NCI-H345 (cell line): ENCODE results near the gene PBX3.

ENCODE experiments used
- DNase-seq: peaks from one replicate; lab custom pipeline; 2025; lab: John Stamatoyannopoulos, UW

The PBX3 gene

DNA sequence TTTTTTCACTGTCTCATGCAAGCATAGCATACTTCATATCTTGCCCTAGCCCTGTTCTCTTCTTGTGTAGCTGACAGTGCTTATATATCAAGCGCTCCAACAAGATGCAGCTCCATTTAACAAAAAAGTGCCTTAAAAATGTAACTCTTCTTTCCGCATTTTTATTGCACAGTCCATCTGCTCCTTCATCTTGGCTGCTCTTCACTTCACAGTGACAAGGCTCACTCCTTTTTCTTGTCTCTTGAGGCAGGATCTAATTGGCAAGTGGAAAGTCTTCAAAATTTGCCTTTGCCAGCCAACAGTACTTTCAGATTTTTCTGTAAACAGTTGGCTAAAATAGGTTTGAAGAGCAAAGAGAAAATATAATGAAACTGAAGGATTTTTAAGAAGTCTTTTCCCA lies 161.8 kb downstream of the PBX3 start:
- DNase-seq = no peak

GRCh38 chr9:125909459-125909858 lies 162.3 kb downstream of the PBX3 start:
- no peak for DNase-seq

DNA sequence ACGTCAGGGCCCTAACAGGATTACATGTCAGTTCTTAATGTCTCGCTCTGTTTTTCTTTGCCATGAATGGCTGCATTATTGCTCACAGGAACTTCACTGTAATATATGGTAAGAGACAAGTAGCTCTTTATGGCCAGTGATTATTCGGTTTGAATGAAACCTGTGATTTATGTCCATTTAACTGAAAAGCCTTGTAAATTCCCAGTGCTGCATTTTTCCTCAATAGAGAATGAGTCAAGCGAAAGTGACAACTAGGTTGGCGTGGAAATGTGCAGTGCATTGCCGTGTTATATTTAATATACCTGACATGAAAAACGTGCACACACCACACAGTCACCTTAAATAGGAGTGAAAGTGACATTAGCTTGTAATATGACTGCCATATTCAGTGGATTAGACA lies 163.1 kb downstream of the PBX3 start:
- no peak for DNase-seq

- DNase-seq = no peak
Measured at GRCh38 chr9:125911861-125912644, 164.9 kb downstream of the PBX3 start.

GRCh38 chr9:125912667-125913066 lies 165.5 kb downstream of the PBX3 start:
- DNase-seq = no peak

DNA sequence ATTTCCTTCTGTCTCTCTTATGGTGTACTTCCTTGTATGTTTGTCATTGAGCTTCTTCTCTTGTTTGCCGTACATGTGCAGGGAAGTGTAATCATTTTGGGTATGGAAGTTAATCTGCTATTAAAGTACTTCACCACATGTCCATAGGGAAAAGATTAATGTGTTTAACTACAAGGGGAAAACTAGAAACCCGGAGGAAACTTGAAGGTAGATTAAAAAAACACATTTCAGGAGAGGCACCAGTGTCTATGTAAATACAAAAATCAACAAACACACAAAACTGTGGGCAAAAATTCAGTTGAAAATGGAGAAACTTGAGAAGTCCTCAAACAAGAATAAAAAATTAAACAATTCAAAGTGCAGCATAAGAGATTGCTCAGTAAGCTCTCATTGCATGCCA lies 166.4 kb downstream of the PBX3 start:
- no peak for DNase-seq

- DNase-seq = no peak
Measured at GRCh38 chr9:125914411-125914810, 167.2 kb downstream of the PBX3 start.

- no peak for DNase-seq
Measured at GRCh38 chr9:125915606-125916005, 168.4 kb downstream of the PBX3 start.

DNA sequence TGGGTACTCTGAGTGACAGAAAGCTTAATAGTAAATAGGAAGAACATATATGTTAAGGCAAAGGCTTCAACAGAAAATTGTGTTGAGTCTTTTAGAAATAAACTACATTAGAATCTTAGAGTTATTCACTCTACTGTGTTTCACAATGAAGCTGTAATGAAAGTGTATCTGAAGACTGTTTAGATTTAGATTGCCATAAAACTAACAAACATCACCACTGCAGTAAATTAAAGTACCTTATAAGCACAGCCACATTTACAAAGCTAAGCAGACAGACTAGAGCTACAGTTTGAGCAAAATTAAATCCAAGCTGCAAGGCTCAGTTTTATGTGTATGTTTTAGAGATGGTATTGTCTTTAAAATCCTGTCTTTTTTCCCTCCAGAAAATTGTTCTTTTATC lies 172.4 kb downstream of the PBX3 start:
- no peak for DNase-seq

DNA sequence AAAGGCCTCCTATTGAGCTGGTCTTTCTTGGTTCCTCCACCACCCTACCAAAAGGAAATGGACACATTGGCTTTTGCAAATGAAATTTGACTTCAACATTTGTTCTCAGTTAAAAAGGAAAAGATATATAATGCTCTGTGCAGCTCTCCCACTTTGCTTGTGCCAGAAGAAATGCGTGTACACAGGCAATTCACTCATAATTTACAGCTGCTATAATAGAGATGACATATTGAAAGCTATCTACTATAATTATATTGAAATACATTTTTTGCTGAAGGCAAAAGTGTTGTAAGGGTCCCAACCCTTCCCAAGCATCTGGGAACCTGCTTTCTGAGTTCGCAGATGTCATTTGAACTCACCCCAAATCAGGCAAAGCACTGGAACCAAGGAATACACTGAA lies 173.2 kb downstream of the PBX3 start:
- no peak for DNase-seq

GRCh38 chr9:125922854-125923253 lies 175.7 kb downstream of the PBX3 start:
- DNase-seq = no peak

DNA sequence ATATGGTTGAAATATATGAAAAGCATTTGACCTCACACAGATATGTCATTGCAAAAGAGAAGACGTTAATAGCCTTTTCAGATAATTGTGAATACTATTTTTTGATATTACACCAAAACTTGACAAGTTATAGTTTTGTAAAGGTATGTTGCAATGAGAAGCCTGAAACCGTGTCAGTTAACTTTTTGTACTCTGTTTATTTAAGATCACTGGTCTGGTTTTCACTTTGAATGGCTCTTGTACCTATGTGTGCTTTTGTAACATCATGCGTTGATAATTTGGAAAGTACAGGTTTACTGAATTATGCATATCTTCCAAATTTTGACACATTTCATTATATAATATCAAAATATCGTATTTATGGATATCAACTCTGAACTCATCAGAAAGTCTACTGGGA lies 177.2 kb downstream of the PBX3 start:
- DNase-seq = no peak

- DNase-seq = no peak
Measured at GRCh38 chr9:125926936-125927335, 179.8 kb downstream of the PBX3 start.

GRCh38 chr9:125929846-125930245 lies 182.7 kb downstream of the PBX3 start:
- DNase-seq = no peak

DNA sequence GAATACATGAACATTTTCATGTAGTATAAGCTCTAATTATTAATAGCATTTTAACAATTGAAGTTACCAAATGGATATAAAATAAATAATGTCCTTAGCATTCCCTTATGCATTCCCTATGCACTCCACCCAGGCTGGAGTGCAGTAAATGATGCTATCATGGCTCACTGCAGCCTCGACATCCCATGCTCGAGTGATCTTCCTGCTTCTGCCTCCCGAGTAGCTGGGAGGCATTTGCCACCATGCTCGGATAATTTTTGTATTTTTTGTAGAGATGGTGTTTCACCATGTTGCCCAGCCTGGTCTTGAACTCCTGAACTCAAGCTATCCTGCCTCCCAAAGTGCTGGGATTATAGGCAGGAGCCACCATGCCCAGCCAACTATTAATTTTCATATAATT lies 184.0 kb downstream of the PBX3 start:
- no peak for DNase-seq

DNA sequence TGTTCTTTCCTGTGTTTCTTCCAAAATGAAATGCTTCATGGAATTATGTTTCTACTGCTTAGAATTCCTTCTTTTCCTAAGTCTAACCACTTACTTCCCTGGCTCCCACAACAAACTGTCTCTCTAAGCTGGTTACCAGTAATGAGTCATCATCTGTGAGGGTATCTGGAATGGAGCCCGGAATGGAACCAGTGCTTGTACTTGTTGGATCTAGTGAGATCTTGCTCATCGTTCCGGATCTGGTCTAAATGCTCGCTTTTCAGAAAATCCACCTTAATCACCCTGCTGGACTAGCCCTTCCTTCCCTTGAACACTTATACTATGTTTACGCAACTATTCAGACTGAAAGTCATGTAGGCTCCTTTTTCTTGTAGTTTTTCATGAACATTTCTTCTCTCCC lies 184.8 kb downstream of the PBX3 start:
- no peak for DNase-seq

DNA sequence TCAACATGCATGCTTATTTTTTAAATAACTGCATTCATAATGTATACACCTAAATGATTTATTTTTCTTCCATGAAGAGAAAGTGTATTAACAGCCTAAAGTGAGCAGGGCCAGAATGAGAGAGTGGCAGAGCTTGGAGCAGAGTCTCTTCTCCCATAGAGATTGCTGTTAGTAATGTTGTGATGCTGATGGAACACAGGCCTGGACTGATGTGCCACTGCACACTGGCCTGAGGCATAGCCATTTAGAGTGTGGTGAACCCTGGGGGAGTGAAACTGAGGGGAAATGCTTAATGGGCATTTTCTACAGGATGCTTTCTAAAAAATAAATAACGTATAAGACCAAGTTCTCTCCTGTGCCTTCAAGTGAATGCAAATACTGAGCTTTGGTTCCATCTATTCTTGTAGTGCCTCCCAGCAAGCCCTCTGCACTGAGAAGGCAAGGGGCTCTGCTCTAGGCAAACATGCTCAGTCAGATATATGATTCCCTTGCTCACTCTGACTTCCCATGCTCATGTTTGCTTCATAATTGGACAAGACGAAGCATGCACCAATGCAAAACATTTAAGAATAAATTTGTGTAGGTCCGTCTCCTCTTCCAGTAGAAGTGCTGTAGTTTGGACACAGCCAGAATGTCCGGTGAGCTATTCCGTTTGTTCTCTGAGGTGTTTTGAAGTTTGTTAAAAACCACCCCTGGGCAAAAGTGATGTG lies 185.7 kb downstream of the PBX3 start:
- DNase-seq = no peak

- DNase-seq = no peak
Measured at GRCh38 chr9:125942125-125942524, 195.0 kb downstream of the PBX3 start.

- DNase-seq = no peak
Measured at GRCh38 chr9:125943831-125944230, 196.7 kb downstream of the PBX3 start.

DNA sequence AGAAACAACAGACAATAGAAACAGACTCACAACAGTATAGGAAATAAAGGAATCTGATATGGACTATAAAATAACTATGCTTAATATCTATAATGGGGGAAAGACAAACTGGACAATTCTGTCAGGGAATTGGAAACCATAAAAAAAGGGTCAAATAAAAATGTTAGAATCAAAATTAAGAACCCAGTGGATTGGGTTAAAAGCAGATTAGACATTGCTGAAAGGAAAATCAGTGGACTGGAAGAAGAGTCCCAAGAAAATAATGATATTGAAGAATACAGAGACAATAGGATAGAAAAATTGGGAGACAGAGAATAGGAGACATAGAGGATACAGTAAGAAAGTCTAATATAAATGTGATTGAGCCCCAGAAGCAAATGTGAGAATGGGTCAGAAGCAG lies 199.2 kb downstream of the PBX3 start:
- DNase-seq = no peak

DNA sequence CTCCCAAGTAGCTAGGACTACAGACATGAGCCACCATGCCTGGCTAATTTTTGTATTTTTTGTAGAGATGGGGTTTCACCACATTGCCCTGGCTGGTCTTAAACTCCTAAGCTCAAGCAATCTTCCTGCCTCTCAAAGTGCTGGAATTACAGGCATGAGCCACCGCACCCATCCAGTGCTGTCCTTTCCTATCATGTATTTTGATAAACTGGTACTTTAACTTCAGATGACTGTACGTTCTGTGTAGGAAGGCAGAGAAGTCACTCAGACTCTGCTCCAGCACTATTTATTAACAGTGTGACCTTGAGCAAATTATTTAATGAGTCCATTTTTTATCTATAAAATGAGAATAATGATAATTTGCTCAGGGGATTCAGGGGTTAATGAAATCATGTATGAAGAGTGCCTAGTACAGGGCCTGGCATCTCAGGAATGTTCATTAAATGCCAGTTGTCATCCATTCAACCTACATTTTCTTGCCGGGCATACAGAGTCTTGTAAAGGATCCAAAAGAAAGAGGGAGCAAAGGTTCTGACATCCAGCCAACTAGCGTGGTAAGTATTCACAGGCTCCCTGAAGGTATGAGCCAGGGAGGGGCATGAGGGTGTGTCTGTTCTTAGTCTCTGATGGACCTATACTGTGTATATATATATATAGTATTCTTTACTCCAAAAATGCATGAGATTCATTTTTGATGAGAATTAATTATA lies 201.9 kb downstream of the PBX3 start:
- no peak for DNase-seq

- DNase-seq = no peak
Measured at GRCh38 chr9:125949703-125950460, 202.7 kb downstream of the PBX3 start.
